Immature natural killer cell (primary cell): ENCODE measurements around the gene SRF. TPM values are rescaled to one million over a fixed set of nuclear protein-coding genes. Genes with fewer than 3 reads are reported as not detected.
A peak's percentile ranks its signal among the peaks of the same experiment; 100 is the strongest.
"Not testable (repeated sequence)": the region's sequence is repeated elsewhere in the genome, so short reads cannot be mapped to it uniquely, and the experiment has no call there.

Source experiments
- DNase-seq, 3 donors: peaks; one replicate each; pipeline ENCODE4 v3.0.0; 2022; ENCODE audit warnings: mixed read lengths in 1 of 3
- H3K27ac Mint-ChIP-seq, 6 donors: one replicate each; pipeline ENCODE4 v1.8.0; 2020; ENCODE audit warnings: mixed read lengths in 6 of 6, mild to moderate bottlenecking in 5 of 6, inconsistent platforms in 4 of 6, moderate library complexity in 3 of 6
- H3K27me3 Mint-ChIP-seq, 3 donors: one replicate each; pipeline ENCODE4 v1.8.0; 2020 to 2021; ENCODE audit warnings: low read depth in 3 of 3, mild to moderate bottlenecking in 3 of 3, mixed read lengths in 3 of 3, moderate library complexity in 3 of 3, inconsistent platforms in 1 of 3
- H3K36me3 Mint-ChIP-seq, 3 donors: one replicate each; pipeline ENCODE4 v1.8.0; 2020; ENCODE audit warnings: mixed read lengths in 3 of 3, inconsistent platforms in 2 of 3, mild to moderate bottlenecking in 2 of 3
- H3K4me1 Mint-ChIP-seq, 2 donors: one replicate each; pipeline ENCODE4 v1.8.0; 2020; ENCODE audit warnings: inconsistent platforms in 2 of 2, mild to moderate bottlenecking in 2 of 2, mixed read lengths in 2 of 2, moderate library complexity in 1 of 2
- H3K4me3 Mint-ChIP-seq, 5 donors: one replicate each; pipeline ENCODE4 v1.8.0; 2020; ENCODE audit warnings: mild to moderate bottlenecking in 5 of 5, mixed read lengths in 5 of 5, inconsistent platforms in 3 of 5, moderate library complexity in 3 of 5
- H3K9me3 Mint-ChIP-seq, 6 donors: one replicate each; pipeline ENCODE4 v1.8.0; 2020; ENCODE audit warnings: mild to moderate bottlenecking in 6 of 6, mixed read lengths in 6 of 6, inconsistent platforms in 4 of 6, moderate library complexity in 3 of 6
- polyA plus RNA-seq, 3 donors: library from polyadenylated mRNA; unstranded; fragments of 300-500 nt; fragmentation: Illumina TruSeq; gene quantifications; one replicate each; pipeline ENCODE4 v1.2.3, GENCODE V29; 2021

The SRF gene
- polyA plus RNA-seq = 1 to 10 TPM; 4.8 to 7.3 (median 5.2) TPM

GRCh38 chr6:43170931-43171706, at the start of gene SRF:
Gene SRF (plus strand): TSS chr6:43171269. CDS start chr6:43171657, 388 bp downstream.
- peaks cover 0 to 3% (median 0%) of the 10 kb centered on the region in 3 donors for H3K36me3 Mint-ChIP-seq
- H3K27me3 Mint-ChIP-seq = peaks cover 5 to 9% (median 8%) of the 10 kb centered on the region in 3 donors
- peak within 1 kb of the TSS; percentile 94 to 98 (median 96) for H3K4me3 Mint-ChIP-seq
- DNase-seq = peak; percentile 98 to 99 (median 99)
- peak within 1 kb of the TSS; percentile 85 to 99 (median 96) for H3K27ac Mint-ChIP-seq
- no peaks in the 10 kb centered on the region for H3K9me3 Mint-ChIP-seq
- H3K4me1 Mint-ChIP-seq = peaks cover 51 to 54% of the 10 kb centered on the region in 2 donors

- no peaks in the 10 kb centered on the region for H3K9me3 Mint-ChIP-seq
- H3K4me3 Mint-ChIP-seq = no peak overlapping the region
- H3K27ac Mint-ChIP-seq = no peak overlapping the region
- H3K27me3 Mint-ChIP-seq = peaks cover 0 to 6% (median 5%) of the 10 kb centered on the region in 3 donors
- no peaks in the 10 kb centered on the region for H3K36me3 Mint-ChIP-seq
- H3K4me1 Mint-ChIP-seq = no peaks in the 10 kb centered on the region
- no peak for DNase-seq
Observed at GRCh38 chr6:43122146-43122545, 48.9 kb upstream of the SRF start.

- no peaks in the 10 kb centered on the region for H3K9me3 Mint-ChIP-seq
- peaks cover 0 to 6% (median 3%) of the 10 kb centered on the region in 3 donors for H3K27me3 Mint-ChIP-seq
- no peak for DNase-seq
- H3K4me1 Mint-ChIP-seq = no peaks in the 10 kb centered on the region
- no peaks in the 10 kb centered on the region for H3K36me3 Mint-ChIP-seq
- no peak overlapping the region for H3K4me3 Mint-ChIP-seq
- H3K27ac Mint-ChIP-seq = no peak overlapping the region
Observed at GRCh38 chr6:43123461-43124314, 47.4 kb upstream of the SRF start.

- Mint-ChIP-seq H3K27ac (no peak overlapping the region), H3K9me3 (no peaks in the 10 kb centered on the region), H3K4me1 (no peaks in the 10 kb centered on the region), H3K36me3 (no peaks in the 10 kb centered on the region), H3K4me3 (no peak overlapping the region), H3K27me3 (peaks cover 0 to 6% (median 3%) of the 10 kb centered on the region in 3 donors)
- DNase-seq = no peak
Observed at GRCh38 chr6:43124481-43124880, 46.6 kb upstream of the SRF start.

GRCh38 chr6:43125119-43125518, 46.0 kb upstream of the SRF start:
- no peaks in the 10 kb centered on the region for H3K4me1 Mint-ChIP-seq
- no peak overlapping the region for H3K27ac Mint-ChIP-seq
- H3K4me3 Mint-ChIP-seq = no peak overlapping the region
- no peaks in the 10 kb centered on the region for H3K9me3 Mint-ChIP-seq
- H3K36me3 Mint-ChIP-seq = no peaks in the 10 kb centered on the region
- H3K27me3 Mint-ChIP-seq = peaks cover 0 to 4% (median 3%) of the 10 kb centered on the region in 3 donors
- no peak for DNase-seq

- Mint-ChIP-seq H3K27ac (no peak overlapping the region), H3K36me3 (no peaks in the 10 kb centered on the region)
Observed at GRCh38 chr6:43125555-43125954, 45.5 kb upstream of the SRF start.

GRCh38 chr6:43127180-43127579, 43.9 kb upstream of the SRF start:
- Mint-ChIP-seq H3K27me3 (no peaks in the 10 kb centered on the region), H3K4me3 (no peak overlapping the region), H3K27ac (no peak overlapping the region), H3K9me3 (no peaks in the 10 kb centered on the region), H3K4me1 (no peaks in the 10 kb centered on the region), H3K36me3 (no peaks in the 10 kb centered on the region)
- no peak for DNase-seq

More at GRCh38 chr6:43125555-43125954, 45.5 kb upstream of the SRF start:
- H3K4me1 Mint-ChIP-seq = no peaks in the 10 kb centered on the region
- H3K4me3 Mint-ChIP-seq = no peak overlapping the region
- no peaks in the 10 kb centered on the region for H3K9me3 Mint-ChIP-seq
- H3K27me3 Mint-ChIP-seq = peaks cover 0 to 4% (median 3%) of the 10 kb centered on the region in 3 donors
- DNase-seq = no peak

GRCh38 chr6:43127877-43128276, 43.2 kb upstream of the SRF start:
- no peak overlapping the region for H3K4me3 Mint-ChIP-seq
- DNase-seq = no peak
- H3K36me3 Mint-ChIP-seq = no peaks in the 10 kb centered on the region

GRCh38 chr6:43128926-43129325, 42.1 kb upstream of the SRF start:
- Mint-ChIP-seq H3K27ac (no peak overlapping the region), H3K4me3 (no peak overlapping the region), H3K4me1 (no peaks in the 10 kb centered on the region), H3K9me3 (no peaks in the 10 kb centered on the region), H3K36me3 (no peaks in the 10 kb centered on the region), H3K27me3 (peaks cover 0 to 2% (median 0%) of the 10 kb centered on the region in 3 donors)
- no peak for DNase-seq

More at GRCh38 chr6:43127877-43128276, 43.2 kb upstream of the SRF start:
- peaks cover 0 to 2% (median 0%) of the 10 kb centered on the region in 3 donors for H3K27me3 Mint-ChIP-seq
- no peaks in the 10 kb centered on the region for H3K4me1 Mint-ChIP-seq
- H3K9me3 Mint-ChIP-seq = no peaks in the 10 kb centered on the region
- no peak overlapping the region for H3K27ac Mint-ChIP-seq

- no peak overlapping the region for H3K27ac Mint-ChIP-seq
- no peaks in the 10 kb centered on the region for H3K36me3 Mint-ChIP-seq
- no peak overlapping the region for H3K4me3 Mint-ChIP-seq
- H3K9me3 Mint-ChIP-seq = no peaks in the 10 kb centered on the region
- peaks cover 0 to 2% (median 0%) of the 10 kb centered on the region in 3 donors for H3K27me3 Mint-ChIP-seq
- no peaks in the 10 kb centered on the region for H3K4me1 Mint-ChIP-seq
- DNase-seq = peak in 1 of 3 donors; percentile 14
Observed at GRCh38 chr6:43129434-43130194, 41.5 kb upstream of the SRF start.

GRCh38 chr6:43130429-43130828, 40.6 kb upstream of the SRF start:
- no peak overlapping the region for H3K27ac Mint-ChIP-seq
- H3K27me3 Mint-ChIP-seq = peaks cover 0 to 3% (median 0%) of the 10 kb centered on the region in 3 donors
- H3K9me3 Mint-ChIP-seq = no peaks in the 10 kb centered on the region
- no peaks in the 10 kb centered on the region for H3K36me3 Mint-ChIP-seq
- H3K4me3 Mint-ChIP-seq = no peak overlapping the region
- DNase-seq = no peak
- H3K4me1 Mint-ChIP-seq = no peaks in the 10 kb centered on the region

- H3K27ac Mint-ChIP-seq, H3K9me3 Mint-ChIP-seq, DNase-seq, H3K4me3 Mint-ChIP-seq, H3K4me1 Mint-ChIP-seq, H3K36me3 Mint-ChIP-seq, H3K27me3 Mint-ChIP-seq: not testable (repeated sequence)
Observed at GRCh38 chr6:43131379-43131778, 39.7 kb upstream of the SRF start.

- no peak overlapping the region for H3K27ac Mint-ChIP-seq
- no peaks in the 10 kb centered on the region for H3K9me3 Mint-ChIP-seq
- H3K36me3 Mint-ChIP-seq = no peaks in the 10 kb centered on the region
- peaks cover 0 to 2% (median 2%) of the 10 kb centered on the region in 3 donors for H3K27me3 Mint-ChIP-seq
- no peak overlapping the region for H3K4me3 Mint-ChIP-seq
- DNase-seq = no peak
- H3K4me1 Mint-ChIP-seq = peaks cover 13% of the 10 kb centered on the region in 2 donors
Observed at GRCh38 chr6:43138267-43138666, 32.8 kb upstream of the SRF start.
